Measurements from ENCODE around the gene UGT1A7.

- TF ChIP-seq CTCF (IDR thresholded peaks at IDR 0.05): no peak
- TF ChIP-seq POLR2AphosphoS5 (IDR thresholded peaks at IDR 0.05): no peak
- no peak for TF ChIP-seq POLR2A (IDR thresholded peaks at IDR 0.05)
- no peak for TF ChIP-seq EP300 (IDR thresholded peaks at IDR 0.05; ENCODE audit: low read depth)
Measured at GRCh38 chr2:233821196-233821595, 139.5 kb downstream of the UGT1A7 start.
